NCI-H146 treated with DMSO at 0.1 percent for 48 hours (cell line): ENCODE measurements around the gene TMEM248.
A peak's percentile ranks its signal among the peaks of the same experiment; 100 is the strongest.
"Not testable (repeated sequence)": the region's sequence is repeated elsewhere in the genome, so short reads cannot be mapped to it uniquely, and the experiment has no call there.

Source experiments
- DNase-seq: peaks from one replicate; lab custom pipeline; 2025; ENCODE audit not compliant: unreplicated experiment; lab: John Stamatoyannopoulos, UW

The TMEM248 gene

GRCh38 chr7:66950311-66950710, 29.3 kb downstream of the TMEM248 start:
- no peak for DNase-seq

- no peak for DNase-seq
Observed at GRCh38 chr7:66950763-66951162, 29.7 kb downstream of the TMEM248 start.

- no peak for DNase-seq
Observed at GRCh38 chr7:66952343-66953043, 31.5 kb downstream of the TMEM248 start.

GRCh38 chr7:66953044-66953427, 32.0 kb downstream of the TMEM248 start:
- no peak for DNase-seq

- DNase-seq, result no peak
Observed at GRCh38 chr7:66957595-66958290, 36.7 kb downstream of the TMEM248 start.

GRCh38 chr7:66958538-66959350, 37.7 kb downstream of the TMEM248 start:
- DNase-seq, result no peak

GRCh38 chr7:66960192-66960591, 39.2 kb downstream of the TMEM248 start:
- DNase-seq, result no peak

- no peak for DNase-seq
Observed at GRCh38 chr7:66961096-66961495, 40.1 kb downstream of the TMEM248 start.

GRCh38 chr7:66964411-66964810, 43.4 kb downstream of the TMEM248 start:
- no peak for DNase-seq

- no peak for DNase-seq
Observed at GRCh38 chr7:66967029-66967428, 46.0 kb downstream of the TMEM248 start.

GRCh38 chr7:66969001-66969400, 48.0 kb downstream of the TMEM248 start:
- not testable (repeated sequence) for DNase-seq

- no peak for DNase-seq
Observed at GRCh38 chr7:66970310-66970709, 49.3 kb downstream of the TMEM248 start.

- no peak for DNase-seq
Observed at GRCh38 chr7:66974986-66975590, 54.1 kb downstream of the TMEM248 start.

- not testable (repeated sequence) for DNase-seq
Observed at GRCh38 chr7:66978312-66978711, 57.3 kb downstream of the TMEM248 start.

GRCh38 chr7:66979013-66979412, 58.0 kb downstream of the TMEM248 start:
- DNase-seq, result not testable (repeated sequence)

- not testable (repeated sequence) for DNase-seq
Observed at GRCh38 chr7:66980336-66980735, 59.3 kb downstream of the TMEM248 start.

GRCh38 chr7:66989552-66989951, 68.5 kb downstream of the TMEM248 start:
- not testable (repeated sequence) for DNase-seq

- not testable (repeated sequence) for DNase-seq
Observed at GRCh38 chr7:66994051-66994450, 73.0 kb downstream of the TMEM248 start.

GRCh38 chr7:66994691-66995049, 73.6 kb downstream of the TMEM248 start:
- DNase-seq, result peak; percentile 26

- peak; percentile 97 for DNase-seq
Observed at GRCh38 chr7:66995050-66995776, 74.2 kb downstream of the TMEM248 start, which contains the start of gene SBDS. Gene SBDS (minus strand): TSS chr7:66995586. CDS start chr7:66995417, 169 bp downstream.
